NT2/D1 (cell line): ENCODE results near the gene C1orf53.

Source experiments
- YY1 ChIP-seq: IDR thresholded peaks from 2 replicates; pipeline ENCODE4 v1.6.1; 2011; ENCODE audit not compliant: insufficient read length, insufficient read depth
- ZNF274 ChIP-seq: IDR thresholded peaks from 2 replicates; pipeline ENCODE4 v1.6.1; 2011; ENCODE audit warnings: mild to moderate bottlenecking, low read depth, low read length

DNA sequence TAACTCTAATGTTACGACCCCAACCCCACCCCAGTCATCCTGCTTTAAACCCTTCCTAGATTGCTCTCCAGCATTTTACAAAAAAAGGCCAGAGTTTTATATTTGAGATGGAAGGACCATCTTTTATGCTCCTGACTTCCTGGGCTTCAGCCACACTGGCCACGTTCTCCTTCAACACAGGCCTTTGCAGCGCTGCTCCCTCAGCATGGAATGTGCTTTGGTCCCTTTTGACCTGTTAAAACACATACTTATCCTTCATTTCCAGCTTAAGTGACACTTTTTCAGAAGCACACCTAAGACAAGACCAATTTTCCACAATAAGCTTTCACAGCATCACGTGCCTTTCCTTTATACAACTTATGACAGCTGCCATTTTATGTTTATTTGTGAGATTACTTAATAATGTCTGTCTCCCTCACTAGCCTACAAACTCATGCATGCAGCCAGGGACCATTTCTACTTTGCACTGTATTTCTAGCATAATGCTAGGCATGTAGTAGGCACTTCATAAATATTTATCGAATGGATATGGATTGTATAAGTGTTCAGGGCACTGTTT lies 49.3 kb downstream of the C1orf53 start:
- no peak for TF ChIP-seq ZNF274
- TF ChIP-seq YY1 = no peak
